HG03460 (cell line): Measurements from ENCODE around the gene UMAD1.

Experiments used
- ATAC-seq: cut with Tn5 transposase; IDR thresholded peaks from one replicate; pipeline ENCODE4 v1.9.1; 2021; ENCODE audit not compliant: unreplicated experiment

UMAD1 gene

GRCh38 chr7:7869651-7870050 is 229.1 kb downstream of the UMAD1 start:
- no peak for ATAC-seq

GRCh38 chr7:7870555-7870954 is 230.0 kb downstream of the UMAD1 start:
- no peak for ATAC-seq

GRCh38 chr7:7876419-7876818 is 235.9 kb downstream of the UMAD1 start:
- ATAC-seq, result no peak

- no peak for ATAC-seq
These were observed 241.0 kb downstream of the UMAD1 start for GRCh38 chr7:7881581-7881980.

GRCh38 chr7:7882888-7883287 is 242.3 kb downstream of the UMAD1 start:
- no peak for ATAC-seq

GRCh38 chr7:7883394-7883793 is 242.8 kb downstream of the UMAD1 start:
- ATAC-seq, result no peak

GRCh38 chr7:7884855-7885254 is 244.3 kb downstream of the UMAD1 start:
- no peak for ATAC-seq

GRCh38 chr7:7889791-7890568 is 249.4 kb downstream of the UMAD1 start:
- ATAC-seq, result no peak

GRCh38 chr7:7895004-7895650 is 254.6 kb downstream of the UMAD1 start:
- ATAC-seq, result no peak

GRCh38 chr7:7895754-7896153 is 255.2 kb downstream of the UMAD1 start:
- no peak for ATAC-seq

GRCh38 chr7:7897509-7897908 is 257.0 kb downstream of the UMAD1 start:
- no peak for ATAC-seq

- no peak for ATAC-seq
These were observed 257.5 kb downstream of the UMAD1 start for GRCh38 chr7:7897949-7898515.

GRCh38 chr7:7902845-7903244 is 262.3 kb downstream of the UMAD1 start:
- no peak for ATAC-seq

- no peak for ATAC-seq
These were observed 266.8 kb downstream of the UMAD1 start for GRCh38 chr7:7907306-7907705.

GRCh38 chr7:7908622-7909145 is 268.1 kb downstream of the UMAD1 start:
- ATAC-seq, result no peak

GRCh38 chr7:7909376-7909775 is 268.8 kb downstream of the UMAD1 start:
- ATAC-seq, result no peak

GRCh38 chr7:7911369-7912123 is 271.0 kb downstream of the UMAD1 start:
- no peak for ATAC-seq

GRCh38 chr7:7912937-7913336 is 272.4 kb downstream of the UMAD1 start:
- no peak for ATAC-seq

- ATAC-seq, result no peak
These were observed 273.0 kb downstream of the UMAD1 start for GRCh38 chr7:7913504-7913903.

GRCh38 chr7:7914547-7914946 is 274.0 kb downstream of the UMAD1 start:
- ATAC-seq, result no peak

- no peak for ATAC-seq
These were observed 275.5 kb downstream of the UMAD1 start for GRCh38 chr7:7916064-7916463.
